Central memory CD8-positive, alpha-beta T cell (primary cell): ENCODE results near the gene KLK1.
"Not testable (repeated sequence)": the region's sequence is repeated elsewhere in the genome, so short reads cannot be mapped to it uniquely, and the experiment has no call there.

Source experiments
- ATAC-seq: fragments of 150-1000 bp; cut with Tn5 transposase; replicated peaks from 2 replicates; pipeline ENCODE4 v1.10.0; 2022; ENCODE audit warnings: mild to moderate bottlenecking, moderate FRiP score, moderate number of reproducible peaks; ENCODE audit not compliant: poor library complexity, severe bottlenecking; ENCODE audit errors: extremely low read depth
- DNase-seq, 2 donors: peaks; one replicate each; pipeline ENCODE4 v3.0.0; 2021; ENCODE audit warnings: low spot score in 2 of 2
- H3K27ac Mint-ChIP-seq: one replicate; pipeline ENCODE4 v1.8.0; 2022; ENCODE audit warnings: low read depth, mild to moderate bottlenecking, moderate library complexity, mixed read lengths
- H3K27me3 Mint-ChIP-seq: one replicate; pipeline ENCODE4 v1.8.0; 2022; ENCODE audit warnings: mixed read lengths
- H3K36me3 Mint-ChIP-seq: one replicate; pipeline ENCODE4 v1.8.0; 2022; ENCODE audit warnings: mild to moderate bottlenecking, moderate library complexity, mixed read lengths; ENCODE audit not compliant: insufficient read depth
- H3K4me1 Mint-ChIP-seq: one replicate; pipeline ENCODE4 v1.8.0; 2022; ENCODE audit warnings: mixed read lengths
- H3K4me3 Mint-ChIP-seq: one replicate; pipeline ENCODE4 v1.8.0; 2022; ENCODE audit warnings: mild to moderate bottlenecking, moderate library complexity, mixed read lengths
- H3K9me3 Mint-ChIP-seq: one replicate; pipeline ENCODE4 v1.8.0; 2022; ENCODE audit warnings: mixed read lengths

Gene KLK1

DNA sequence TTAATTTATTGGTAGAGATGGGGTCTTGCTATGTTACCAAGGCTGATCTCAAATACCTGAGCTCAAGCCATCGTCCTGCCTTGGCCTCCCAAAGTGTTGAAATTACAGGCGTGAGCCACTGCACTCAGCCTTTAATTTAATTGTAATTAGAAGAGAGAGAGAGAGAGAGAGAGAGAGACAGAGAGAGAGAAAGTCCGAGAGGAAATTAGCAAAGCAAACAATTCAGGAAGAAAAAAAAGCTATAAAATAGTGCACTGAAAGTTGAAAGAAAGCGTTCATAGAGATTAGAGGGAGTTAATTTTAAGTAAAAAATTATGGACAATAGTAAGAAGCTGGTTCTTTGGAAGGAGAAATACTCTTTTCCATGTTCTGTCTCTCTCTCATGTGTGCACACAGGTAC lies 46.3 kb downstream of the KLK1 start:
- Mint-ChIP-seq H3K4me1 (no peaks in the 10 kb centered on the region), H3K9me3 (no peaks in the 10 kb centered on the region), H3K4me3 (no peak overlapping the region), H3K27me3 (peaks cover 72% of the 10 kb centered on the region), H3K36me3 (no peaks in the 10 kb centered on the region), H3K27ac (no peak overlapping the region)
- ATAC-seq (no peak), DNase-seq (no peak)

DNA sequence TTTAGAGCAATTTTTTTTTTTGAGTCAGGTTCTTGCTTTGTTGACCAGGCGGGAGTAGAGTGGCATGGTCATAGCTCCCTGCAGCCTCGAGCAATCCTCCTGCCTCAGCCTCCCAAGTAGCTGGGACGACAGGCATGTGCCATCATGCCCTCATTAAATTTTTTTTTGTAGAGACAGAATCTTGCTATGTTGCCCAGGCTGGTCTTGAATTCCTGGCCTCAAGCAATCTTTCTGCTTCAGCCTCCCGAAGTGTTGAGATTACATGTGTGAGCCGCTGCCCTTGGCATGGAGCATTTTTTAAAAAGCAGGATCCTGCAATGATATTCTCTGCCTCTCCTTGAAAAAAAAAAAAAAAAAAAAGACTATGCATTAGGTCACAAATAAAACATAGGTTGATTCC lies 47.5 kb downstream of the KLK1 start:
- H3K27me3 Mint-ChIP-seq = peaks cover 61% of the 10 kb centered on the region
- H3K4me1 Mint-ChIP-seq = no peaks in the 10 kb centered on the region
- H3K4me3 Mint-ChIP-seq = no peak overlapping the region
- no peak for ATAC-seq
- no peak for DNase-seq
- no peak overlapping the region for H3K27ac Mint-ChIP-seq
- no peaks in the 10 kb centered on the region for H3K36me3 Mint-ChIP-seq
- H3K9me3 Mint-ChIP-seq = no peaks in the 10 kb centered on the region

GRCh38 chr19:50773454-50773853 lies 50.1 kb downstream of the KLK1 start:
- H3K4me1 Mint-ChIP-seq, H3K27ac Mint-ChIP-seq: not testable (repeated sequence)

GRCh38 chr19:50772912-50773311 lies 50.7 kb downstream of the KLK1 start:
- not testable (repeated sequence) for ATAC-seq, DNase-seq, H3K27ac Mint-ChIP-seq, H3K36me3 Mint-ChIP-seq, H3K4me3 Mint-ChIP-seq, H3K9me3 Mint-ChIP-seq, H3K4me1 Mint-ChIP-seq
- peaks cover 46% of the 10 kb centered on the region for H3K27me3 Mint-ChIP-seq

More at GRCh38 chr19:50773454-50773853, 50.1 kb downstream of the KLK1 start:
- H3K4me3 Mint-ChIP-seq, DNase-seq, H3K9me3 Mint-ChIP-seq, ATAC-seq, H3K36me3 Mint-ChIP-seq: not testable (repeated sequence)
- peaks cover 46% of the 10 kb centered on the region for H3K27me3 Mint-ChIP-seq

GRCh38 chr19:50772476-50772875 lies 51.1 kb downstream of the KLK1 start:
- Mint-ChIP-seq H3K36me3 (no peaks in the 10 kb centered on the region), H3K27me3 (peaks cover 46% of the 10 kb centered on the region), H3K4me1 (no peaks in the 10 kb centered on the region), H3K9me3 (no peaks in the 10 kb centered on the region), H3K27ac (no peak overlapping the region), H3K4me3 (no peak overlapping the region)
- ATAC-seq = no peak
- no peak for DNase-seq

DNA sequence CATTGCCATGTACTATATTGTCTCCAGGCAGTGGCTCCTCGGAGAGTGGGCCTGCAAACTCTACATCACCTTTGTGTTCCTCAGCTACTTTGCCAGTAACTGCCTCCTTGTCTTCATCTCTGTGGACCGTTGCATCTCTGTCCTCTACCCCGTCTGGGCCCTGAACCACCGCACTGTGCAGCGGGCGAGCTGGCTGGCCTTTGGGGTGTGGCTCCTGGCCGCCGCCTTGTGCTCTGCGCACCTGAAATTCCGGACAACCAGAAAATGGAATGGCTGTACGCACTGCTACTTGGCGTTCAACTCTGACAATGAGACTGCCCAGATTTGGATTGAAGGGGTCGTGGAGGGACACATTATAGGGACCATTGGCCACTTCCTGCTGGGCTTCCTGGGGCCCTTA lies 52.7 kb downstream of the KLK1 start:
- Mint-ChIP-seq H3K36me3 (no peaks in the 10 kb centered on the region), H3K27me3 (peaks cover 45% of the 10 kb centered on the region)
- ATAC-seq = no peak

DNA sequence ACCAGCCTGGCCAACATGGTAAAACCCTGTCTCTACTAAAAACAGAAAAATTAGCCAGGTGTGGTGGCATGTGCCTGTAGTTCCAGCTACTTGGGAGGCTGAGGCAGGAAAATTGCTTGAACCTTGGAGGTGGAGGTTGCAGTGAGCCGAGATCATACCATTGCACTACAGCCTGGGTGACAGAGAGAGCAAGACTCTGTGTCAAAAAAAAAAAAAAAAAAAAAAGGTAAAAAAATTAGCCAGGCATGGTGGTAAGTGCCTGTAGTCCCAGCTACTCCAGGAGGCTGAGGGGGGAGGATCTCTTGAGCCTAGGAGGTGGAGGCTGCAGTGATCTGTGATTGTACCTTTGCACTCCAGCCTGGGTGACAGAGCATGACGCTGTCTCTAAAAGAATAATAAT lies 53.4 kb downstream of the KLK1 start, which contains the start of gene GPR32:
TSS of gene GPR32 (plus strand) at position 301 of the 400 bp plus-strand sequence. CDS start 137 bp downstream, outside the sequence.
- not testable (repeated sequence) for H3K27ac Mint-ChIP-seq, DNase-seq, ATAC-seq, H3K36me3 Mint-ChIP-seq, H3K4me3 Mint-ChIP-seq, H3K4me1 Mint-ChIP-seq, H3K9me3 Mint-ChIP-seq
- H3K27me3 Mint-ChIP-seq = peaks cover 45% of the 10 kb centered on the region

More for the DNA sequence above, 52.7 kb downstream of the KLK1 start:
- Mint-ChIP-seq H3K27ac (no peak overlapping the region), H3K4me1 (no peaks in the 10 kb centered on the region), H3K9me3 (no peaks in the 10 kb centered on the region), H3K4me3 (no peak overlapping the region)
- no peak for DNase-seq
